Lung (tissue), 12 donors: ENCODE data around the gene DYRK1A. TPM values are rescaled to one million over a fixed set of nuclear protein-coding genes. Genes with fewer than 3 reads are reported as not detected.

Source experiments
- ATAC-seq: fragments of 200-7000 bp; cut with Tn5 transposase; one replicate; pipeline ENCODE4 v1.9.1; 2020; ENCODE audit warnings: moderate number of reproducible peaks; ENCODE audit not compliant: insufficient read depth, low FRiP score
- DNase-seq, 3 donors: peaks; one replicate each; pipeline ENCODE4 v3.0.0-alpha.2; 2013 to 2017
- H3K27ac ChIP-seq, 2 donors: one replicate each; pipeline ENCODE4 v1.5.1; 2013; ENCODE audit warnings: mild to moderate bottlenecking in 2 of 2, moderate library complexity in 2 of 2, control low read depth in 1 of 2, inconsistent platforms in 1 of 2, low read depth in 1 of 2, low read length in 1 of 2
- H3K27me3 ChIP-seq, 3 donors: one replicate each; pipeline ENCODE4 v1.5.1; 2013; ENCODE audit warnings: low read length in 2 of 3; ENCODE audit not compliant: control insufficient read depth in 3 of 3, insufficient read depth in 3 of 3
- H3K36me3 ChIP-seq, 4 donors: one replicate each; pipeline ENCODE4 v1.5.1; 2013; ENCODE audit warnings: low read length in 4 of 4, mild to moderate bottlenecking in 1 of 4, moderate library complexity in 1 of 4; ENCODE audit not compliant: control insufficient read depth in 4 of 4, insufficient read depth in 4 of 4
- H3K4me1 ChIP-seq, 5 donors: one replicate each; pipeline ENCODE4 v1.5.1; 2013; ENCODE audit warnings: low read length in 5 of 5, mild to moderate bottlenecking in 2 of 5, moderate library complexity in 1 of 5; ENCODE audit not compliant: control insufficient read depth in 5 of 5, insufficient read depth in 5 of 5
- H3K4me3 ChIP-seq: one replicate; pipeline ENCODE4 v1.5.1; 2013; ENCODE audit warnings: mild to moderate bottlenecking, control low read depth, moderate library complexity
- H3K9ac ChIP-seq, 2 donors: one replicate each; pipeline ENCODE4 v1.5.1; 2013; ENCODE audit warnings: low read length in 2 of 2, control low read depth in 1 of 2; ENCODE audit not compliant: insufficient read depth in 1 of 2
- H3K9me3 ChIP-seq, 4 donors: one replicate each; pipeline ENCODE4 v1.5.1; 2013; ENCODE audit warnings: low read length in 3 of 4, mild to moderate bottlenecking in 1 of 4, moderate library complexity in 1 of 4; ENCODE audit not compliant: control insufficient read depth in 4 of 4, insufficient read depth in 3 of 4
- CTCF ChIP-seq: IDR thresholded peaks from 2 replicates; pipeline ENCODE4 v1.5.1; 2012; ENCODE audit warnings: mild to moderate bottlenecking; ENCODE audit errors: control extremely low read depth, extremely low read depth
- WGBS, 2 donors: extraction: QIAGEN DNeasy Blood & Tissue Kit; methylation state at CpG; one replicate each; pipeline ENCODE4 v1.1.7; 2013; 5-methylcytosine and 5-hydroxymethylcytosine counted together
- polyA plus RNA-seq, 2 donors: library from polyadenylated mRNA; stranded (reverse); fragments of 200-250 nt; gene quantifications; one replicate each; pipeline ENCODE4 v1.2.1, GENCODE V29; 2013
- total RNA-seq, 2 donors: library from RNA; depleted of rRNA in 1 of 2; stranded (reverse); fragments of >200 nt in 1 of 2; gene quantifications; one replicate each; pipeline ENCODE4 v1.2.1, GENCODE V29; 2014 to 2021
- donor health status: control.
- donor health status: control.
- donor health status: Bipolar disorder and iron deficiency.
- donor health status: healthy.
- donor health status: DM: yes; HTN: yes; CAD: no.

Gene DYRK1A
- total and polyA plus RNA-seq, 4 donors, result 22.1 to 149 (median 43.3) TPM

DNA sequence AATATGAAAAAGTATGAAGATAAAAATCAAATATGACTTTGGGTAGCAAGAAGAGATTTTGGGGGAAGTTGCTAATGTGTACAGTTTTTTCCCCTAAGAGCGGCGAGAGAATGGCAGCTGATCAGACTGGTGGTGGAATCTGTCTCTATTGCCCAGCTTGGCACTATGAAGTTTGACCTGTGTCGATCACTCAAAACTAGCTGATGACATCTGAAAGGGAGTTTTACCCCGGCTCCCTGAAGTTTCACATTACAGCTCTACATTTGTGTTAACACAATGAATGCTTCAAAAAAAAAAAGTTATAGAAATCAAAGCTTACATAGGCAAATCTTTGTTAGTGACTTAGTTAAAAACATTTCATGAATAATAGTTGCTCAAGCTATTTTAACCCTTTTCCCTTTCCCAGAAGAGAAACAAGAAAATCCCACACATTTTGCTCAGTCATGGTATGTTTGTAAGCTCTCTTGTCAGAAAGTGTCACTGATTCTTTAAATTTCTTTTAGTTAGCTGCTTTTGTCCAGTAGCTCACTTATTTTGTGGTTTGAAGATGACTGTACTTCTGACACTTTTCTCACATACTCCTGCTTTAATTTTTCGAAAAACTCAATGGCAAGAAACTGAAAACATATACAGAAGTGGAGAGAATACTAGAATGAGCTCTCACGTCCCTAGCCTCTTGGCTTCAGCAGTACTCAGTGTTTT, 41.3 kb downstream of the DYRK1A start:
- Histone ChIP-seq H3K4me1 (peaks cover 14 to 53% (median 22%) of the 10 kb centered on the region in 5 donors), H3K36me3 (no peaks in the 10 kb centered on the region), H3K27me3 (no peaks in the 10 kb centered on the region), H3K9me3 (no peaks in the 10 kb centered on the region), H3K4me3 (no peak overlapping the region), H3K27ac (peak overlapping the region in 1 of 2 donors; percentile 29), H3K9ac (peak overlapping the region in 1 of 2 donors; percentile 54)
- ATAC-seq, result no peak
- no peak for TF ChIP-seq CTCF
- 48 to 62% methylated on average over 6 of the region's 6 CpGs for WGBS, 2 donors
- peak in 2 of 3 donors; percentile 19 to 24 for DNase-seq

DNA sequence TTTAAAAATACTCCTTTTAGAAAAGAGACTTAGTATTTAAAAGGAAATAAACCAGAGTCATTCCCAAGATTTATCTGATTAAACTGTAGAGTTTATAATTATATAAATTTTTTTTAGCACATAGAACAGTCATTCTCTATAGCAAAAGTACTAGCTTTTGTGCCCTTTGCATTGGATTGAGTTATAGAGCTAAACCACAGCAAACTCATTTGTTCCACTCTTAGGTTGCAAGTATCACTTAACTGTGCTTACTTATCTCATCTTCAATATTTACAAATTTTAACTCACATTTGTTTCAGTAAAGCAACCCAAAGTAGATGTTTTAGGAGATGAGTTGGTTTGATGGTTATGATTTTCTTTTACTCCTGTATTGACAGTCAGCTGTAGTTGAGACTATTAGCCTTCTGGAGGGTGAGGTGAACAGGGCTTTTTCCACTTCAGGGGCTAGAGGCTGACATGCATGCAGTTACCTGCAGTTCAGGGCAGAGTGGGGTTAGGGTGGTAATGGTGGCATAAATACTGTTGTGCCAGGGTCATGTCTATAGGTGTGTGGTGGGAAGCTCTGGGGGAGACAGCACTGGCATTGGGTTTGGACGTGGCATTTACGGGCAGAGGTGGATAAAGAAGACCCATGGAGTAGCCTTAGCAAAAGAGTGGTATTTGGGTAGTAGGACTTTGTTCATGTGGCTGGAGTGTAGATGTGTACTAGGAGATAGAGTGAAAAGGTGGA, 42.1 kb downstream of the DYRK1A start:
- 97 to 98% methylated on average over 2 of the region's 2 CpGs for WGBS, 2 donors
- H3K4me3 ChIP-seq, result no peak overlapping the region
- peak overlapping the region in 1 of 2 donors; percentile 54 for H3K9ac ChIP-seq
- no peaks in the 10 kb centered on the region for H3K27me3 ChIP-seq
- peaks cover 14 to 56% (median 25%) of the 10 kb centered on the region in 5 donors for H3K4me1 ChIP-seq
- no peak overlapping the region for H3K27ac ChIP-seq
- no peak for TF ChIP-seq CTCF
- no peaks in the 10 kb centered on the region for H3K36me3 ChIP-seq
- H3K9me3 ChIP-seq, result no peaks in the 10 kb centered on the region
- ATAC-seq (no peak), DNase-seq (no peak)

DNA sequence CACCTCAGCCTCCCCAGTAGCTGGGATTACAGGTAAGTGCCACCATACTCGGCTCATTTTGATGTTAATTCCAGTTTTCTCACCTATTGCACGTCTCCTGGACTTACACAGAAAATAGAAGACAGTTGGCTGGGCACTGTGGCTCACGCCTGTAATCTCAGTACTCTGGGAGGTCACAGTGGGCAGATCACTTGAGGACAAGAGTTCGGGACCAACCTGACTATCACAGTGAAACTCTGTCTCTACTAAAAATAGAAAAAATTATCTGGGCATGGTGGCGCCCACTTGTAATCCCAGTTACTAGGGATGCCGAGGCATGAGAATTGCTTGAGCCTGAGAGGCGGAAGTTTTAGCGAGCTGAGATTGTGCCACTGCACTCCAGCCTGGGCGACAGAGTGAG, 44.1 kb downstream of the DYRK1A start:
- Histone ChIP-seq H3K4me1 (peaks cover 10 to 54% (median 20%) of the 10 kb centered on the region in 5 donors), H3K9me3 (no peaks in the 10 kb centered on the region), H3K4me3 (no peak overlapping the region), H3K36me3 (no peaks in the 10 kb centered on the region), H3K27me3 (no peaks in the 10 kb centered on the region), H3K9ac (no peak overlapping the region), H3K27ac (no peak overlapping the region)
- 96% methylated on average over 9 of the region's 9 CpGs for WGBS, 2 donors
- no peak for DNase-seq
- TF ChIP-seq CTCF, result no peak
- ATAC-seq, result no peak
